ENCODE data around the gene MYO1B.

The MYO1B gene

DNA sequence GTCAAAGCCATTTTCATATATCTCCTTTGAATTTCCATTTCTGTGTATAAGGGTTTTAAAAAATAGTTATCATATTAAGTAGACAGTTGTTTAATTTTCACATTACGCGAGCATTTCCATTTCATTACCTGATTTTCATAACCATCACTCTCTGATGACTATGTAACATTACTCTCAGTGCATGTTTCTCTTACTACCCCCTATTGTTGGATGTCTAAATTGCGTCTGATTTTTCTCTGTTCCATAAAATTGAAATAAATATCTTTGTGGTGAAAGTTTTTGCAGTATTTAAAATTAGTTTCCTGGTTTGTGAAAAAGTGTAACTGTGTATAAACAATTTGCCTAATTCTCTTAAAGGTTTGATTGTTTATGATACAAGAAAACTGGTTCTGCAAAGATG, 123.8 kb downstream of the MYO1B start:
- DNase-seq: no peak

DNA sequence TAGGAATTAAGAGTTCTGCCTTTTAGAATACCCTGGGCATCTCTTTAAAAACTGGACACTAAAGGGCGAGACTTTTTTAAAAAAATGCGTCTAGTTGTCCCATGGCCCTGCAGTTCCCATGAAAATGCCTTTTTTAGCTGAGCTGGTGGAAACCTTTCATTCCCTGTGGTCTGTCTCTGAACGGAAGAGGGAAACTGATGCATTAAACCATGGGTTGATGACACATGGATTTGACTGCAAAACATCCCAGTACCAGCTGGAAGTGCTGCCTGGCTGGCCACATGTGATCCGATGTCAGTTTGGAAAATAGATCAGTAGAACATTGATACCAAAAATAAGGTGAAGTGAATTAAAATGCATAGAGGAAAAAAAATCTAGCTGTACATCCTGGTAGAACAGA, 129.2 kb downstream of the MYO1B start:
- no peak for DNase-seq

DNA sequence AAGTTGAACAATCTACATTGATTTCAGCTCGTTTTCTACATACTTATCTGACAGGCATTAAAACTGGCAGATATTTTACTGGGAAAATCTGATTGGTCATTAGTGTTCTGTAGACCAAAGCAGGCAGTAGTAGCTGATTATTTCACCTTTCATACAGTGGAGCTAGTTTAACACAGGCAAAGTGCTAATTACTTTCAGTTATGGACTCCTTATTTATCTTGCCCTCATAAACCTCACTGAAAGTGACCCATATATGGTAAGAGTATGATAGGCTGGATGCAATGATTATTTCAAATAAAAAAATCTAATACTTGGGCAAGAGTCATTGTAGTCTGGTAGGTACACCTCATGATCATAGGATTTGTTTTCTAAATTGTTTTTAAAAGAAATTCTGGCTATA, 129.7 kb downstream of the MYO1B start:
- no peak for DNase-seq

DNA sequence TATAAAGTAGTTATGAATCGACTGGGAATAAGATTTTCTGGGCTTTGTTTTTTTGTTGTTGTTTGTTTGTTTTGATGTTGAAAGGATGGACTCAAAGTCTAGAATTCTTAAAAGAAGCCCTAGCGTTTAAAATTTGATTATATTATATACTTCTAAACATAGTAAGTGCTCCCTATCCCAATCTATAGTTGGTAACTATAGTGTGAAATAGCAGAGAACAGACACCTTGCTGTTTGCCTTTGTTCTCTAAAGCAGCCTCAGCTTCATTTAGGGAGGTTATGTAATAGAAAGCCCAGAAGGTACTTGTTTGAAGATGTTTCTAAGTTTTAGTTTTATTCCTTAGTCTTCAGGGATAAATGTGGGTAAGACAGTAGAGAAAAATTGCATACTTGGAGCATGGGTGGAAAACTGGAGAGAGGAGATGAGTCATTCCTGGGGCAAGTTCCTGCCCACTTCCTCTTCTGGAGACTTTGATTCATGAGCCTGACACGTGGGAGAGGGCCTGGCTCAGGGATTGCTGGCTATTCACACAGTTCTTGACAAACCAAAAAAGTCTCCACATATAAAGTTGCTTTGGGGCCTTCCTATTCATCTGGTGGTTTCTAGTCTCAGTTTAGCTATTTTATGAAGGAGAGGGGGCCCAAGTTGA, 131.9 kb downstream of the MYO1B start:
- no peak for DNase-seq

DNA sequence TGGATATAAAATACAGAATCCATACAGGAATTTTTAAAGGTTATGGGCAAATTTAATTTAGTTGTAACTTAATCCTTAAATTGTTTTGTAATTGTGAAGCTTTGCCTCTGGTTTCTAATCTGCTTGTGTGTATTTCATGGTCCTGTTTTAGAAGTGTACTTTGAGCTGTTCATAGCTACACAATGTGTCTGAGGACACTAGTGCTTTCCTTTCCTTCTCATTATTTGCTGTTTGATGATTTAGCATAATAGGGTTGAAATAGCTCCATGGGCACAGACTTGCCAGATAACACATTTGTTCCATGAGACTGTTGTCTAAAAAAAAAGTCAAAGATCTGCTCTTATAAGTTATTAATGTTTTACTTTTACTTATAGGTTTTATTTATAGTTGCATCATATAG, 134.2 kb downstream of the MYO1B start:
- DNase-seq: no peak

DNA sequence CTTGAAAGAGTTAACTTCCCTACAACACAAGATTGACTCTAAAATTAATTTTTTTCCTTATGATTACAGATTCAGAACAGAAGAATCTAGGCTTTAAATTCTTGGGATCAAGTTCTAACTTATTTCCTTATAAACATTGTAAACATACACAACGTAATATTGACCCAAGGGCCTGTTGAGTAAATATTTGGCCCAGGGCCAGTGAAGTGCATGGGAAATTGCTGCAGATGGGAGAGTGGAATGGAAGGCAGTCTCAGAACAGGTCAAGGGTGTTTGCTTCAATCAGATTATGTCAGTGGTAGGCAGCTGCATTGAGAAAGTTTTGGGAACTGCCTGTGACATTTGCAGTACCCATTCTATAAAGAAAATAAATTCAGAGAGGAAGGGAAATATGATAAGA, 137.6 kb downstream of the MYO1B start:
- DNase-seq: no peak

DNA sequence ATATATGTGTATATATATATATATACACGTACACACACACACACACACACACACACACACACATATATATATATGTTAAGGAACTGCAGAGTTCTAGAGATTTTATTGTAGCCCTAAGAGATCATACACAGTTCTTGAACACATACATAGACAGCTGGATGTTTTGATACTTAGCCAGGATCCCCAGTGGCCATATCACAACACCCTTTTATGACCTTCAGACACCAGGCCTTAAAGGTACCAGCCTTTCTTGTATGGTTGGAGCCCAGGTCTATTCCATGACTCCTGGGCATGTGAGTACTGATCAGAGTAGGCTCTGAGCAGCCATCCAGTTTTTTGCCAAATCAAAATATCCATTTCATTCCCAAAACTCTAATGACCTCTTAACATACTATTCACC, 138.3 kb downstream of the MYO1B start:
- DNase-seq: no peak

DNA sequence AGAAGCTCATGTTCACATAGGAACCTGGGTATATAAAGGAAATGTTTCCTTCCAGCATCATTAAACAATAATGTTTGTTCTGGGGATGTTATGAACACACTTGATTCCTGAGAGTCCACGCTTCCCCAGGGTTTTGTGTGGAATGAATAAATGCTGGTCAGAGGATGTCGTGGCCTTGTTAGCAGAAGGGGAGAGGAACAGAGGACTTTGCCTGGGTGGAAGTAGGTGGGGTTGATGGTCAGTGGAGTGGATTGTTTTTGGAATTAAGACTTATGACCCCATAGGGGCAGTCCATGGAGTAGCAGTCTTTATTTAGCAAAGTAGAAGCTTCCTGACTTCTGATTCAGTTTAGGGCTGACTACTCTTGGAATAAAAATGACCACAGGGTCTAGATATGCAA, 139.6 kb downstream of the MYO1B start:
- DNase-seq: no peak

DNA sequence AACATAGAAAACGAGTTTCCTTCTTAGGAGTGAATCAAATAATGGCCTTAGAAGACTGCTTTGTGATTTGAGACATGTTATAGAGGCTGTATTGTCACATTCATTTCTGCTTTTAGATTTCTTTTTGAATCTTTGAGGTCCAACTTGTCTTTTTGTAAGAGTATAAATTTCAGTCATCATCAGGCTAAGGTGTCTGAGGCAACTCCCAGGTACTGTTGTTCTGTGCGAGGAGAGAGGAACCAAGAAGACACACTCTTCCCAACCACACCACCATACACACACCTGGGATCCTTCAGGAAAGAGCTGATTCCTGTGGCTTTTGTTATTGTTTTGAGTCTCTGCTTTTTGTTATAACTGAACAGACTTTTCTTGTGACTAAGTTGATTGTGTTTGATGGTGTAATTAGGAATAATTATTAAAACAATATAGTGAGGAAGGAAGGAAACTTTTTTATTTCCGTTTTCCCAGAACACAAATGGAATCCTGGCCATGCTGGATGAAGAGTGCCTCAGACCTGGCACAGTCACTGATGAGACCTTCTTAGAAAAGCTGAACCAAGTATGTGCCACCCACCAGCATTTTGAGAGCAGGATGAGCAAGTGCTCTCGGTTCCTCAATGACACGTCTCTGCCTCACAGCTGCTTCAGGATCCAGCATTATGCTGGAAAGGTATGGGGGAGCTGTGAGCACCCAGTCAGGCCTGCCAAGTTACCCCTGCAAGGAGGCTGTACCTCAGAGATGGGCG, 140.4 kb downstream of the MYO1B start:
- no peak for DNase-seq

DNA sequence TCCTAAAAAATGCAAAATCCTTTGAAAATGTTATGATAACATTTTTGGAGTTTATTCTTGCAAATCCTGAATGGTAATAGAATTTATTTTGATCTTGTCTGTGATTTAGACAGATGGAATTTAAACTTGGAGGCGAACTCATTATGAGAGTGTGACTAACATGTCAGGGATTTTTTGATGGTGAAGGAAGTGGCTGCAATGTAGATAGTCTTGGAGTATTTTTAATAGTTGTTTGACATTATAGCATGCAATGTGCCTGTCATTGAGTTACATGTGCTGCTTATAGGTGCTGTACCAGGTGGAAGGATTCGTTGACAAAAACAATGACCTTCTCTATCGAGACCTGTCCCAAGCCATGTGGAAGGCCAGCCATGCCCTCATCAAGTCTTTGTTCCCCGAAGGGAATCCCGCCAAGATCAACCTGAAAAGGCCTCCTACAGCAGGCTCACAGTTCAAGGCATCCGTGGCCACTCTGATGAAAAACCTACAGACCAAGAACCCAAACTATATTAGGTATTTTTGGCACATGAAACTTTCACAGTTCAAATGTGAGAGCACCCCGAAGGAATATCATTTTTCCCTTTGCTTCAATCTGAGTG, 141.8 kb downstream of the MYO1B start:
- no peak for DNase-seq

DNA sequence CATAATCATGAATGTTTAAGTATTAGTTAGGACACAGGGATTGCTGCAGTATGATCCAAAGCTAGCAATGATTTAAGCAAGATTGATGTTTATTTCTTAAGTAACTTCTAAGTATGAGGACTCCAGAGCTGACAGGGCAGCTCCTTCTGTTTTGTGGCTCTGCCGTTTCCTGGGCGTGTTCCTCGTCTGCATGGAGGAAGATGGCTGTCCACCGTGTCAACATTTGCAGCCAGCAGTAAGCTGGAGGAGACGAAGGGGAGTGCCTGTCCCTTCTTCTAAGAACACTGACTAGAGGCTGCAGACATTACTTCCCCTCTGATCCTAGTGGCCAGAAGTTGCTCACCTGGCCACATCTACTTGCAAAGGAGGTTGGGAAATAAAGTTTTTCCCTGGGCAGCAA, 144.1 kb downstream of the MYO1B start:
- no peak for DNase-seq

DNA sequence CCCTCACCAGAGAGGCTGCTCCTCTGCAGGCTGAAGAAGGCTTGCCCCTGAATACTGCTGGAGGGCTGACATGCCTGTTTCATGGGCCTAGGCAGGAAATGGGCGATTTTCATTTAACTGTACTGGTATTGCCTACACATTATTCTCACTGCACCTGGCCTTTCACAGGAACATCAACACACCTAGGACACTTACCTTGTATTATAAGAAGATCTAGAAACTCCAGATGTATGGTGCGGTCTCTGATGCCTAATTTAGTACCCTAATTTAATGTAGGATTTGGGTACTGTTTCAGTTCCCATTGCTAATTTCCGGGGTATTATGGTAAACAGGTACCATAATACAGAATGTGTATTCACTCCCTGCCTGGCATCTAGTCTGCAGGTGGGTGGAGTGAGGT, 146.0 kb downstream of the MYO1B start:
- DNase-seq: no peak

DNA sequence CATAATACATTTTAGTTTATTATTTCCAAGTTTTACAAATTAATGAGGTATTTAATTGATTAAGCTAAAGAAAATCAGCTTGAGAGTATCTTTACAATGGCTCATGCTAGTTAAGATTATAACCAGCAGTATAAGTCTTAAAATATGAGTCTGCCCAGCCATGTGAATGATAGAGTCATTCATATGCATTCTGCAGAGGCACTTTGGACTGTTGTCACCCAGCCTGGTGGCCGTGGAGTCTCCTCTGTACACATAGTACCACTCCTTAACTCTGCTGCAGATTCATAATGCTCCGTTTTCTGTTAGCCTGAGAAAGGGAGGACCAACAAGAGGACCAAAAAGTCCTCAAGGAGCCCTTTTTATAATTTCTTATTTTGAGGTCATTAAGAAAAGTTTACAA, 148.8 kb downstream of the MYO1B start:
- DNase-seq: no peak

DNA sequence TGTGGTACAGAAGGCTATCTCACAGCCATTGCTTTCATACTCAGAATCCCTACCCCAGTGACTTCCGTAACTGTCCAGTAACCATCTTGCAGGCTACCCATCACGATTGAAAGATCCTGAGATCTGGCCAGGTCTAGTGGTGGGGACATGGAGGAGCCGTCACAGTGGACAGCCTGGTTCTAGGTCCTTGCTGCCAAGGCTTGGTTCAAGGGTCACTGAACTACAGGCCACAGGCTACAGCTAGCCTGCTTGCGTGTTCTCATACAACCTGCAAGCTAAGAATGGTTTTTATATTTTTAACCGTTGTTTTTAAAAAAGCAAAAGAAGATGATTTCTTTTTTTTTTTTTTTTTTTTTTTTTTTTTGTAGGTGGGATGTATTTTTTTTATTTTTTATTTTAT, 151.6 kb downstream of the MYO1B start:
- DNase-seq: no peak

DNA sequence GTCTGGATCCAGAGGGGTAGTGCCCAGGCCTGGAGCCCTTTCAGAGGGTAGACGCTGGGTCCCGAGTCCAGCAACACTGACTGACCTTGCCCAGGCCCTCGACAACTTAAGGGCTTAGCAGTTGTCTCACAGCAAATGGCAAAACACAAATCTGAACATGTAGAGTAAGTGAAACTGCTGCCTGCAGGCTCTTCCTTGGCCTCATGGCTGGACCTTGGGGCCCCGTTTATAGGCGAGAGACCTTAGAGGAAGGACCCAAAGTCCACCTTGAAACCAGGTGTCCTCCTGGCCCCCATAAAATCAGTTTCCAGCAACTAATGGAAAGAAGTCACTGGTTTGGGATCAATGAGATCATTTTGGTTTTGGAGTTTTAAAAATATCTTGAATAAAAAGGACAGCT, 154.4 kb downstream of the MYO1B start:
- no peak for DNase-seq

DNA sequence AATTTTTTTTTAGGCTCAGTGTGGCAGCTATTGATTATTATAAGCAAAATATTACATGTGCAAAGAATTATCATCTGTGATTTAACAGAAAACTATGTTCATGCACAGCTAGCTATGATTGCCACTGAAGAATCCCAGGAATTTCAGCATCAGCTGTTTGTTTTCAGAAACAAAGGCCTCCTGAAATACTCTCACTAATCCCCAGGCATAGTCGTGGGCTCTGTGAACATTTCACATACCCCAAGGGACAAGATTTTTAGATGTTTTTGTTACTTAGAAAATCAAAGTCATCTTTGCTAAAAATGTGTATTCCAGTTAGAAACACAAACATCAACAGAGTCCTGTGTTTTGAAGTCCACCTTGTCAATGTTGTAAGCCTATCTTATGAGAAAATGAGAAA, 156.1 kb downstream of the MYO1B start:
- no peak for DNase-seq

DNA sequence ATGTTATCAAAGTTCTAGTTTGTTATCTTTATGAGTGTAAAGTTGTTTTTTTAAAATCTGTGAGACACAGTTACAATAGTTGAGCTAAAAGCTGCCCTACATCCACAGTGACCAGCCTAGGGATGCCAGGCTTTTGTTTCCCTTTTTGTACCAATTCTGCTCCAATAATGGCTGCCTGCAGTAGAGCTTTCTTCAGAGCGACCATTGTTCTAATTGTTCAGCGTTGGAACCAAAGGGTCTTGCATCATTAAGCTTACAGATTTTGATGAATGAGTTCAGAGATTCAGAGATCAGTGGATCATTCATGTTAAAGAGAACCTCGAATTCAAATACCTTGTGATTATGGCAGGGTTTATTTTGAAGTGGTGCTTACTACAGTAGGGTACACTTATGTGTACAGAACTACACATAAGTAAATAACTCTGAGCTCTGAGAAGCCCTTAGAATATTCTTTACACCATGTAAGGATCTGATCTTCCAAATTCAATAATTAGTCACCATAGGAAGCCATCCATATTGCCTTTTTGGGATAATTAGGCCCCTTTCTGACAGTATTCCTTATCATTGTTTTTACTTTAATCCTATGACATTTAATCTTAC, 157.9 kb downstream of the MYO1B start:
- no peak for DNase-seq

DNA sequence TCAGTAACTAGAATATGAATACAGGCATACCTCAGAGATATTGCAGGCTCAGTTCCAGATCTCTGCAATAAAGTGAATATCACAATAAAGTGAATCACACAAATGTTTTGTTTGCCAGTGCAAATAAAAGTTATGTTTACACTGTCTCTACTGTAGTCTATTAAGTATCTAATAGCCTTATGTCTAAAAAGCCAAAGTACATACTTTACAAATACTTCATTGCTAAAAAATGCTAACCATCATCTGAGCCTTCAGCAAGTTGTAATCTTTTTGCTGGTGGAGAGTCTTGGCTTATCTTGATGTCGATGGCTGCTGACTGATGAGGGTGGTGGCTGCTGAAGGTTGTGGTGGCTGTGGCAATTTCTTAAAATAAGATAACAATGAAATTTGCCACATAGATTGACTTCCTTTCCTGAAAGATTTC, 159.4 kb downstream of the MYO1B start:
- DNase-seq: no peak

DNA sequence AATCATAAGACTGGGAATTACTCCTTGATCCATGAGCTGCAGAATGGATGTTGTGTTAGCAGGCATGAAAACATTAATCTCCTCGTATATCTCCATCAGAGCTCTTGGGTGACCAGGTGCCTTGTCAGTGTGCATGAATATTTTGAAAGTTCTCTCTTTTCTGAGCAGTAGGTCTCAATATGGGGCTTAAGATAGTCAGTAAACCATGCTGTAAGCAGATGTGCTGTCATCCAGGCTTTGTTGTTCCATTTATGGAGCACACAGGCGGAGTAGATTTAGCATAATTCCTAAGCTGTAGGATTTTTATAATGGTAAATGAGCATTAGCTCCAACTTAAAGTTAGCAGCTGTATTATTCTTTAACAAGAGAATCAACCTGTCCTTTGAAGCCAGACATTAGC, 160.3 kb downstream of the MYO1B start:
- DNase-seq: no peak

DNA sequence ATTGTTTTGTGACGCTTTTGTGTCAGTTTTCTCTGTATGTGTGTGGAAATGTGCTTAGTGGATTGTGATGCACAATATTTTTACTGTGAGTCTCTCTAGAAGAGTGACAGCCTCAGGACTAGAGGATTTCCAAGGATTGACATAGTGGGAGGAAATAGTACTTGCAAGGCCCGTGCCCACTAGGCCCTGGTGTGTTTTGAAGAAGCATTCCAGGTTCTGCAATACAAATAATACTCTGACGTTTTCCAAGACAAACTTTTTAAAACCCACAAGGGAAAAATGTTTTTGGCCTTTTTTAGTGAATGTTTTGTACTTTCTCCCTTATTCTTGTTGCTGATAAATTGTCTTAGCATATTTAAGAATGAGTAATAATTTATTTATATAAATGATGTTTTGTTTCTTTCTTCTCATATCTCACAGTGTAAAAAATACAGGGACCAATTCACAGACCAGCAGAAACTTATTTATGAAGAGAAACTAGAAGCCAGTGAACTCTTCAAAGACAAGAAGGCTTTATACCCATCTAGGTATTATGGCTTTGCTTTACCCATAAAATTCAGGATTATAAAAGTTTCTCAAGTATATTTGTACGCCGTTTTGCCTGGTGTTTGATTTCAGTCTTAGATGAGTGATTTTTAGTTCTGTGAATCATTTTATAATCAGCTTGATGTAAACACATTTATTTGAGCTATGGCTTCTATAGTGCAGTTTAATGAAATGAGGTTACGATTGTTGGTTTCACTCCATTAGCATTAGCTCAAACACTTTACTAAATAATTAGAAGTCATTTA, 165.6 kb downstream of the MYO1B start:
- DNase-seq: no peak

DNA sequence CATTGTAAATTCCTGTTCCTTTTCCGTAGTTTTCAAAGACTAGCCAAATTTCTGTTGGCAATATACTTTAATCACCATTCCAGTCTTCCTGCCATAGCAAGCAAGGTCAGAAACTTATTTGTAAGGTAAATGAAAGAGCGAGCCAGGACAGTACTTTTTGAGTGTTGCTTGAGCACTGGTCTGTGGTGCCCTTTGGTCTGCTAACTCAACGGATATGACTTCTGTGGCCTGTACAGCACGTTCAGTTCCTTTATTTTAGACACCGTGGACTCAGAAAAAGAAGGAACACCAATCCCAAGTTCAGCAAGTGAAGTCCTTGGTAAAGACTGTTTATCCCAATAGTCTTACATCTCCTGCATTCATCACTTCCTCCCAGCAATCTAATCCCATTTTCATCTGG, 166.3 kb downstream of the MYO1B start:
- DNase-seq: no peak

DNA sequence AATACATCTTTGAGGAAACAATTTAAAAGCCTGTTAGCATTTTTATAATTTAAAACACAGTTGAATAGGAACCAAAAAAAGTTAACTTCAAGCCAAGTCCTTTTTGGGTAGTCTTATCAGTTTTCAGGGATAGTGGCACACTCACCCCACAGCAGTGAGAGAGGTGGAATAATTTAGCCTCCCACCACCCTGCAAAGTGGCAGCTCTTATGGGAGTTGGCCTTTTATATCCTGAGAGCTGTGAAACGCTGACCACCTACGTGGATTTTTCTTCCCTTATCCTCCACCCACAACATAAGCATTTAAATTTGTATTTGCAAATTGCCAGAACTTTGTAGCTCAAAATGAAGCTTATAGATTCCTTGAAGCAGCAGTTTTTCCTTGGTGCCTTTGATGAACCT, 167.1 kb downstream of the MYO1B start:
- no peak for DNase-seq

DNA sequence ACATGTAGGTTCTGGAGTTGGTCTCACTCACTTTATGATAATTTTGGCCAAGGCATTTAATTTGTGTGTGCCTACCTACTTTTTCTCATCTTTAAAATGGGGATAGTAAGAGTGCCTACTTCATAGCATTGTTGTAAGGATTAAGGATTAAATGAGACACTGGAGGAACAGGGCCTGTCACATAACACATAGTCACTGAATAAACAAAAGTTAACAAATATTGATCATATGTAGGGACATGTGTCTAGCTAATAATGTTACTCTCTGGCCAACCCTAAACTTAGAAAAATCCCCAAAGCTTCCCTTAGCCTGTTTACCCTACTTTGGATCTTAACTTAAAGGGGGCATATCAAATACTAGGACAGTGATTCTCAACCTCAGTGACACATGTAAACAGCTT, 169.9 kb downstream of the MYO1B start:
- no peak for DNase-seq

Data from COR-L47 (cell line).